Measurements from ENCODE around the gene KDM2B. TPM values are rescaled to one million over a fixed set of nuclear protein-coding genes. Genes with fewer than 3 reads are reported as not detected.

KDM2B gene
- total and polyA plus RNA-seq, 7 donors, result 4.8 to 31.7 (median 16.8) TPM

DNA sequence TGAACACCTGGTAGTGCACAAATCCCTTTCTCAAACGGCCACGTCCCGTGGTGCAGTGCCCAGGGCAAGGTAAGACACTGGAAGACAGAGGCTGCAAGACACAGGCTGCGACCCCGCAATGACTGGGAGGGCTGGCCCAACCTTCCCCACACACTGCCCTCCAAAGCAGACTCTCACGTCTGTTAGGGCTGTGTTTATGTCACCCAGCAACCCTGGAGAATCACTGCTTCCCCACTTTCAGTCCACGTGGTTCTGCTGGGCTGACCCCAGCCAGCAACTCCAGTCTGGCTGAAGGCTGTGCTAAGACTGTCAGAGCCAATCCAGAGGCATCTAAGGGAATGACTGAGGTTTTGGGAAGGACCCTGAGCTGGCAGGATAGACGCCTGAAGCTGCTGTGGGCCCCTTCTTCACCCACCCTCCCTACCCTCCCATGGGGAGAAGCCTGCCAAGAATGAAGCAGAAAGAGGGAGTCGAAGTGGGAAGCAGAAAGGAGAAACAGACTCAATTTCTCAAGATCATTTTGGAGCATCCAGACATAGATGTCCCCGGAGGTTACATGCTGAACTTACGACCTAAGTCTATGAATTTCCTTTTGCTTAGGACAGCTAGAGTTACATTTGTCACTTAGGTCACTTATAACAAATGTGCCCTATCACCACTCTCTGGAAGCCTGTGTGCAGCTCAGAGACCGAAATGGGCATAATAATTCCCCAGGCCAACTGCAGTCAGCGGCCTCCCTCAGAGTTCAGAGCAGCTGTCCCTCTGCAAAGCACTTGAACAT, 11.7 kb downstream of the KDM2B start:
- peak overlapping the region; percentile 39 to 80 (median 62) for H3K27ac ChIP-seq
- peaks cover 0 to 27% (median 20%) of the 10 kb centered on the region in 4 donors for H3K4me1 ChIP-seq
- DNase-seq, result peak; percentile 76
- 72 to 77% methylated on average over 13 of the region's 13 CpGs for WGBS, 2 donors
- intact Hi-C loops (cut with DNase I), result no loop called here
- peak overlapping the region in 2 of 4 donors; percentile 7 to 11 for H3K4me3 ChIP-seq
- H3K9me3 ChIP-seq, result no peaks in the 10 kb centered on the region
- TF ChIP-seq, protein P1, sequence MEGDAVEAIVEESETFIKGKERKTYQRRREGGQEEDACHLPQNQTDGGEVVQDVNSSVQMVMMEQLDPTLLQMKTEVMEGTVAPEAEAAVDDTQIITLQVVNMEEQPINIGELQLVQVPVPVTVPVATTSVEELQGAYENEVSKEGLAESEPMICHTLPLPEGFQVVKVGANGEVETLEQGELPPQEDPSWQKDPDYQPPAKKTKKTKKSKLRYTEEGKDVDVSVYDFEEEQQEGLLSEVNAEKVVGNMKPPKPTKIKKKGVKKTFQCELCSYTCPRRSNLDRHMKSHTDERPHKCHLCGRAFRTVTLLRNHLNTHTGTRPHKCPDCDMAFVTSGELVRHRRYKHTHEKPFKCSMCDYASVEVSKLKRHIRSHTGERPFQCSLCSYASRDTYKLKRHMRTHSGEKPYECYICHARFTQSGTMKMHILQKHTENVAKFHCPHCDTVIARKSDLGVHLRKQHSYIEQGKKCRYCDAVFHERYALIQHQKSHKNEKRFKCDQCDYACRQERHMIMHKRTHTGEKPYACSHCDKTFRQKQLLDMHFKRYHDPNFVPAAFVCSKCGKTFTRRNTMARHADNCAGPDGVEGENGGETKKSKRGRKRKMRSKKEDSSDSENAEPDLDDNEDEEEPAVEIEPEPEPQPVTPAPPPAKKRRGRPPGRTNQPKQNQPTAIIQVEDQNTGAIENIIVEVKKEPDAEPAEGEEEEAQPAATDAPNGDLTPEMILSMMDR (IDR thresholded peaks at IDR 0.05), result no peak
- TF ChIP-seq POLR2AphosphoS5 (IDR thresholded peaks at IDR 0.05), result peak in 1 of 4 donors; percentile 49
- H3K36me3 ChIP-seq, result peaks cover 0 to 5% (median 0%) of the 10 kb centered on the region in 4 donors
- no peaks in the 10 kb centered on the region for H3K27me3 ChIP-seq

DNA sequence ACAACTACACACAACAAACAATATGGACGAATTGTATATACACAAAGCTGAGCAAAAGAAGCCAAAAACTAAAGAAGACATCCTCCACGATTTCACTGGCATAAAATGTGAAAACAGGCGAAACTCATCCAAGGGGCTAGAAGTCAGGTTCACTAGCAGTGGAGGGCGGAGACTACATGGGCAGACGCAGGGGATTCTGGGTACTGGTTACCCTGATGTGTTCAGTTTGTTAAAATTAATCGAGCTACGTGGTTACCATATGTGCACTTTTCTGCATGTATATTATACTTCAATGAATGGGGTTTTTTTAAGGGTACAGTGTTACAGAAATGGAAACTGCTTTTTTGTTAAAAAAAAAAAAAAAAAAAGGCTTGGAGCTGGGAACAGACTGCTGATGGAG, 12.3 kb downstream of the KDM2B start:
- peak overlapping the region in 1 of 4 donors; percentile 7 for H3K4me3 ChIP-seq
- no peak for TF ChIP-seq EP300 (IDR thresholded peaks at IDR 0.05)
- no peak for TF ChIP-seq POLR2AphosphoS5 (IDR thresholded peaks at IDR 0.05)
- TF ChIP-seq, protein P1 (IDR thresholded peaks at IDR 0.05), result no peak
- no peak for TF ChIP-seq POLR2A (IDR thresholded peaks at IDR 0.05)
- 82 to 85% methylated on average over 7 of the region's 7 CpGs for WGBS, 2 donors
- intact Hi-C loops (cut with DNase I), result no loop called here
- H3K36me3 ChIP-seq, result no peaks in the 10 kb centered on the region
- no peaks in the 10 kb centered on the region for H3K27me3 ChIP-seq
- no peak for DNase-seq
- peak overlapping the region; percentile 39 to 80 (median 62) for H3K27ac ChIP-seq
- peaks cover 0 to 27% (median 20%) of the 10 kb centered on the region in 4 donors for H3K4me1 ChIP-seq
- H3K9me3 ChIP-seq, result no peaks in the 10 kb centered on the region

DNA sequence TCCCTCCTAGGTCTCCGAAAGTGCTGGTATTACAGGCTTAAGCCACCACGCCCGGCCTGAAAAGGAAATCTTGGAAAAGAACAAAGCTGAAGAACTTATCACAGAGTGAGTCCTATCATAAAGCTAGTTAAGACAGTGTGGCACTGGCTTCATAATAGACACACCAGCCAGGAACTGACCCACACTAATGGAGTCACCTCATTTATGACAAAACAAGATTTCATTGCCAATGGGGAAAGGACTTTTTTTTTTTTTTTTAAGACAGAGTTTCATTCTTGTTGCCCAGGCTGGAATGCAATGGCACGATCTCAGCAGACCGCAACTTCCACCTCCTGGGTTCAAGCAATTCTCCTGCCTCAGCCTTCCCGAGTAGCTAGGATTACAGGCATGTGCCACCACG, 15.7 kb downstream of the KDM2B start:
- intact Hi-C loops (cut with DNase I), result no loop called here
- no peak overlapping the region for H3K4me3 ChIP-seq
- 76 to 87% methylated on average over 7 of the region's 7 CpGs for WGBS, 2 donors
- no peaks in the 10 kb centered on the region for H3K9me3 ChIP-seq
- DNase-seq, result no peak
- H3K27me3 ChIP-seq, result no peaks in the 10 kb centered on the region
- no peak for TF ChIP-seq POLR2A (IDR thresholded peaks at IDR 0.05)
- TF ChIP-seq EP300 (IDR thresholded peaks at IDR 0.05), result no peak
- no peak for TF ChIP-seq POLR2AphosphoS5 (IDR thresholded peaks at IDR 0.05)
- no peaks in the 10 kb centered on the region for H3K36me3 ChIP-seq
- H3K27ac ChIP-seq, result no peak overlapping the region
- H3K4me1 ChIP-seq, result peaks cover 0 to 16% (median 15%) of the 10 kb centered on the region in 4 donors

DNA sequence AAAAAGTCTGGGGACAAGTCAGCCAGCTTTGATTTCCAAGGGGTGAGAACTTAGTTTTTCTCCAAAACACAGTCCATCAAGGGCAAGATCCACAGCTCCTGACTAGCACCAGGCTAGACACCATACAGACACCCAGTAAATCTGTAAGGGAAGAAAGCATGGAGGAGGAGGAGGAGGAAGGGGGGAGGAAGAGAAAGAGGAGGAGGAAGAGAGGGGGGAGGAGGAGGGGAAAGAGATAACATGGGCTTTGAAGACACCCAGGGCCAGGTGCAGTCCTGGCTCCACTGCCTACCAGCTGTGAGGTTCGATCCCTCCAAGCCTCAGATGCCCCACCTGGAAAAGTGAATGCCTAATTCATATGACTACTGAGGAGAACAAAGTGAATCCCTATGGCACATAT, 18.3 kb downstream of the KDM2B start:
- no peak overlapping the region for H3K27ac ChIP-seq
- WGBS, 2 donors, result 59 to 82% methylated on average over 1 of the region's 1 CpG
- H3K36me3 ChIP-seq, result no peaks in the 10 kb centered on the region
- no peak overlapping the region for H3K4me3 ChIP-seq
- TF ChIP-seq POLR2A (IDR thresholded peaks at IDR 0.05) (no peak), EP300 (IDR thresholded peaks at IDR 0.05) (no peak), POLR2AphosphoS5 (IDR thresholded peaks at IDR 0.05) (no peak)
- TF ChIP-seq, protein P1 (IDR thresholded peaks at IDR 0.05), result no peak
- no peak for DNase-seq
- no peaks in the 10 kb centered on the region for H3K4me1 ChIP-seq
- no peaks in the 10 kb centered on the region for H3K27me3 ChIP-seq
- intact Hi-C loops (cut with DNase I), result no loop called here
- no peaks in the 10 kb centered on the region for H3K9me3 ChIP-seq

DNA sequence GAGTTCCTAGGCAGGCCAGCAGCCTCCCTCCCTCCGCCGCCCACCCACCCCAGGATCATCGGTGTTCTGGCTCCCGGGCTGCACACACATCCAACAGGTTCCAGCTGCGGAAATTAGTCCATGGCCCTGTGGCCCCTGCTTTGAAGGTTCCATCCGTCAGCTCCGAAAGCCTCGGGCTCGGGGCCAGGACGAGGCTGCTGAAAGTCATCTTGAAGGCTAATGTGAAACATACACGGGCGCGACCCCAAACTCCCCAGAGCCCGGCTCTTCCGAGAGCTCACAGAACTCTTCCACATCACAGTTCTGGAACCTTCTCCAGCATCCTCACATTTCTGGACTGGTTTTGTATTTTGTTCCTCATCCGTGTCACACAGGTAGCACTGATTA, 19.8 kb downstream of the KDM2B start:
- H3K4me3 ChIP-seq, result no peak overlapping the region
- no peak for DNase-seq
- H3K27ac ChIP-seq, result no peak overlapping the region
- no peak for TF ChIP-seq EP300 (IDR thresholded peaks at IDR 0.05)
- TF ChIP-seq, protein P1 (IDR thresholded peaks at IDR 0.05), result no peak
- TF ChIP-seq POLR2AphosphoS5 (IDR thresholded peaks at IDR 0.05), result no peak
- TF ChIP-seq POLR2A (IDR thresholded peaks at IDR 0.05), result no peak
- H3K36me3 ChIP-seq, result no peaks in the 10 kb centered on the region
- no peaks in the 10 kb centered on the region for H3K4me1 ChIP-seq
- 90 to 94% methylated on average over 16 of the region's 16 CpGs for WGBS, 2 donors
- H3K27me3 ChIP-seq, result no peaks in the 10 kb centered on the region
- H3K9me3 ChIP-seq, result no peaks in the 10 kb centered on the region
- intact Hi-C loops (cut with DNase I), result no loop called here
